NCI-H82 (cell line): Measurements from ENCODE around the gene DXO.
"Not testable (repeated sequence)": the region's sequence is repeated elsewhere in the genome, so short reads cannot be mapped to it uniquely, and the experiment has no call there.

Experiments
- DNase-seq: peaks from one replicate; lab custom pipeline; 2025; lab: John Stamatoyannopoulos, UW

The DXO gene

GRCh38 chr6:31980195-31980876 is 8.4 kb upstream of the DXO start:
- not testable (repeated sequence) for DNase-seq

- no peak for DNase-seq
Observed at GRCh38 chr6:31979238-31979898, 7.4 kb upstream of the DXO start.

GRCh38 chr6:31978831-31979230 is 6.9 kb upstream of the DXO start:
- no peak for DNase-seq

GRCh38 chr6:31977816-31978431 is 6.0 kb upstream of the DXO start:
- no peak for DNase-seq

- not testable (repeated sequence) for DNase-seq
Observed at GRCh38 chr6:31976065-31976464, 4.1 kb upstream of the DXO start.

- DNase-seq = peak; percentile 32
Observed at GRCh38 chr6:31972709-31973350, 892 bp upstream of the DXO start.

GRCh38 chr6:31971279-31971992 is 502 bp downstream of the DXO start:
- no peak for DNase-seq

GRCh38 chr6:31970604-31971271 is 1.2 kb downstream of the DXO start:
- DNase-seq = peak; percentile 48

GRCh38 chr6:31969712-31970603 is 2.0 kb downstream of the DXO start:
- no peak for DNase-seq

- no peak for DNase-seq
Observed at GRCh38 chr6:31968791-31969711, 2.9 kb downstream of the DXO start.

- no peak for DNase-seq
Observed at GRCh38 chr6:31968326-31968725, 3.6 kb downstream of the DXO start.

- no peak for DNase-seq
Observed at GRCh38 chr6:31967926-31968320, 4.0 kb downstream of the DXO start.

- no peak for DNase-seq
Observed at GRCh38 chr6:31966997-31967925, 4.7 kb downstream of the DXO start.

- no peak for DNase-seq
Observed at GRCh38 chr6:31966506-31966905, 5.4 kb downstream of the DXO start.

- no peak for DNase-seq
Observed at GRCh38 chr6:31965700-31966099, 6.2 kb downstream of the DXO start.

- no peak for DNase-seq
Observed at GRCh38 chr6:31963921-31964320, 8.0 kb downstream of the DXO start.

GRCh38 chr6:31961616-31962015 is 10.3 kb downstream of the DXO start:
- DNase-seq = no peak
